Cerebellar cortex (tissue), 1 donor: Measurements from ENCODE around the gene ASCL2.

Source experiments
- DNase-seq: peaks from one replicate; pipeline ENCODE4 v3.0.0-alpha.2; 2015; ENCODE audit warnings: low spot score

The ASCL2 gene

DNA sequence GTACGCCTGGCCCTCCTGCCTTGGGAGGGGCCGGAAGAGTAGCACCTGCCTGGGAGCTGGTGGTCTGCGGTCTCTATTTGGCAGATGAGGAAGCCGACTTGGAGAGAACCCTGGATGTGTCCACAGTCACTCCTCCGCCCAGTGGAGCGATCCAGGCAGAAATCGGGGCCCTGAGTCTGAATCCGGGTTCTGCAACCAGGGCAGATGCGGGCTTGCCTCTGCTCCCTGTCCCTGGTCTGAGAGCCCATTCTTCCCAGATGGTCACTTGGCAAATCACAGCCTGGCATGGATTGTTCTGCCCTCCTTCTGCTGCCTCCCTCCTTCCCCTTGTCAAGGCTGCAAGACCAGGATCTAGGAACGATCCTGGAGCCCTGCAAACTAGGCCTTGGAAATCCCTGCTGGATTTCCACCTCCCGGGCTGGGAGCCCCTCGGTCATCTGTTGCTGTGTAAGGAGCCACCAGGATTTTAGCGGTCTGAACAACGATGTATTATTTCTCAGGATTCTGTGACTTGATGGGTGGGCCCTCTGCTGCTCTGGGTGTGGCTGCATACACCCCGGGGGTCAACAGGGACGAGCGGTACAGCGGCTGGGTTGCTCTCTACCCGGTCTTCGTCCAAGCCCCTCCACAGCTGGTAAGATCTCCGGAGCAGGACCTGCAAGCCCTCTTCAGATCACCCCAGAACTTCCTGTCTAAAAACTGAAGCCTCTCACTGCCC, 2.0 kb upstream of the ASCL2 start:
- peak; percentile 7 for DNase-seq

DNA sequence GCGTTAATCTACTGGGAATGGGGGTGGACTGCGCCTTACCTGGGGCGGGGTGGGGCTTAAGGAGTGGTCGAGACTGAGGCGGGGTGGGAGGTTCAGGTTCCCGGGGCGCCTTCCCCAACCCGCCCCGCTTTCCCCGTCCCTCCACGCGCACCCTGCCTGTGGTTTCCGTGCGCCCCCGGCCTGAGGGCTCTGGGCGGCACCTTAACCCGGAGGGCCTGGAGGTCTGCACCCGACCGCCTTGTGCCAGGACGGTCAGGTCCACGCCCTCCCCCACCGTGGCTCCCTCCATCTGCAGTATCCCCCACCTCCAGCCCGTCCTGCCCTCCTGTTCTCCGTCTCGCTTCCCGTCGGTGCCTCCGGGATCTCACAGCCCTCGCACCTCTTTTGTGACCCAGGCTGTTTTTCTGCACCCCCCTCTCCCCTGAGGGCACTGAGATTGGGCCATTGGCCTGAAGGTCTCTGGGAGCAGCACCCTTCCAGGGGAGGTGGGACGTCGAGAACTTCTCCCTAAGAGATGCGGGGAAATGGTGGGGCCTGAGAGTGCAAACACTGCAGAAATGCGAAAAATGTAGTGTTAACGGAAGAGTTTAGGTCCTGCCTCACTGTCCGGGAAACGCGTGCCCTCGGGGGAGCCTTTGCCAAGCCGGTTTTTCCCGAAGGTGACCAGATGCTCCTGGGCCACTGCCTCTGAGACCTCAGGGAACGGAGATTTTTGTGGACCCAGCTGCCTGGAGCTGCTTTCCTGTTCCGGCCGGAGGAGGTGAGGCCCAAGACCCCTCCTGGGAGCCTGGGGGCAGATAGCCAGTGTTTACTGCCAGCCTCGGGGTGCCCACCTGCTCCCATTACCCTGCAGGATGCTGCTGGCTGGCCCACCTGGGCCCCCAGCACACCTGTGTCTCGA, 1.2 kb upstream of the ASCL2 start:
- no peak for DNase-seq

DNA sequence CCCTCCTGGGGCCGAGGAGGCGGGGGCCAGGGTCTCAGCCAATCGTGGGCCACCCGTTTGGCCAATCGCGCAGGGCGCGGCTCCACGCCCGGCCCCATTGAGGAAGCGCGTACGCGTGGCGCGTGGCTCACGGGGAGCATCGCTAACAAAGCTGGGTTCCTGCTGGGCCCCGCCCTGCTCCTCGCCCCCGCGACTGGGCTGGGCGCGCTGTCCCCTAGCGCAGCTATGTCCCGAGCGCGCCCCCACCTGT, 614 bp upstream of the ASCL2 start:
- DNase-seq = no peak

DNA sequence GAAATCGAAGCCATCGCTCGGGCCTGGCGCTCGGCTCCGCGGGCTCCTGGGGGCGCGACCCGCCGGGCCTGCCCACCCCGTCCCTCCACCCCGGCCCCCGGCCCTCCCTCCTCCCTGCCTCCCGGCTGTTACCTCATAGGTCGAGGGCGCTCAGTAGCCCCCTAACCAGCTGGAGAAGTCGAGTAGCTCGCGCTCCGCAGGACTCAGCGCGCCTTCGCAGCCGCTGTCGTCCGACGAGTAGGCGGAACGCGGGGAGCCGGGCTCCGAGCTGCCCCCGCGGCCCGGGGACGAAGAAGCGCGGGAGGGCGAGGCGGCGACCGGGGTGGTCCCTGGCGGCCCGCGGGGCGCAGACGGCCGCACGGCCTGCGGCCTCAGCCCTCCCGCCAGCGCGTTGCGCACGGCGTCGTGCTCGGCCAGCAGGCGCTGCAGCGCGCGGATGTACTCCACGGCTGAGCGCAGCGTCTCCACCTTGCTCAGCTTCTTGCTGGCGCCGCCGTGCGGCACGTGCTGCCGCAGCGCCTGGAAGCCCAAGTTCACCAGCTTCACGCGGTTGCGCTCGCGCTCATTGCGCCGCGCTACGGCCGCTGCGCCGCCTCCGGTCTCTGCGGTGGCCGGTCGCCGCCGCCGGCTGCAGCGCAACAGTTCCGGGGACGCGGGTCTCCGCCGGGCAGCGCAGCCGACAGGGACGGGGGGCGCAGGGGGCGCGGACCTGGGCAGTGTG, 627 bp downstream of the ASCL2 start:
- peak; percentile 16 for DNase-seq

DNA sequence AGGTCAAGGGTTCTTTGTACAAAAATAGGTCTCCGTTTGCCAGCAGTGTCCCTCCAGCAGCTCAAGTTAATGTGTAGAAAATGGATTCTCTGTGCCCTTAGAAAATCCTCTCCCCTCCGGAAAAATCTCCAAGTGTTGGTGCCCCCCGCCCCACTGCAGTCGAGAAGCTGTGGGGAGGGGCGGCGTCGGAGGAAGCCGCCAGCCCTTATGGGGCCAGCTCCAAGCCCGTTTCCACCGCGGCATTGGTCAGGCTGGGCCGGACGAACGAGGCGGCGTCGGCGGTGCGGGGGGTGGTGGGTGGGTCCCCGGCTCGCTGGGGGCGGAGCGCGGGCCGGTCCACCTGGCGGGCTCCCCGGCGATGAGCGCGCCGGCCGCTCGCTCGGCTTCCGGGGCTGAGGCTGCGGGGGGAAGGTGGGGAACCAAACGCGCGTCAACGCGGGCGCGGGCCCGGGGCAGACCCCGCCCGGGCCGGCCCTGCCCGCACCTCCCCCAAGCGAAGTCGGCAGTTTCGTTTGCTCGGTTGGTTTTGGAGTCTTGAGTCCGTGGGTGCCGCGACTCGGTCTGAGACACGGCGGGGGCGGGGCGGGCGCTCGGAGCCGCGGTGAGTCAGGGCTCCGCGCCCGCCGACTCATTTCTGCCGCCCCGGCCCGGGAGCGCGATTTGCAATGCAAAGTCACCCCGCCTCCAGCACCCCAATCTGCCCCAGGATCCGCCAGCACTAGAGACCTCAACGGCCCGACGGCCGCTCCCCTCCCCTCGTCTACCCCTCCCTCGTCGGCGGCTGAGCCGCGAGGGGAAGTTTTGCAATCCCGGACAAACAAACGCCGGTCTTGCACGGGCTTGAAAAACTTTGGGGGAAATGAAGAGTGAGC, 1.4 kb downstream of the ASCL2 start:
- DNase-seq = no peak

DNA sequence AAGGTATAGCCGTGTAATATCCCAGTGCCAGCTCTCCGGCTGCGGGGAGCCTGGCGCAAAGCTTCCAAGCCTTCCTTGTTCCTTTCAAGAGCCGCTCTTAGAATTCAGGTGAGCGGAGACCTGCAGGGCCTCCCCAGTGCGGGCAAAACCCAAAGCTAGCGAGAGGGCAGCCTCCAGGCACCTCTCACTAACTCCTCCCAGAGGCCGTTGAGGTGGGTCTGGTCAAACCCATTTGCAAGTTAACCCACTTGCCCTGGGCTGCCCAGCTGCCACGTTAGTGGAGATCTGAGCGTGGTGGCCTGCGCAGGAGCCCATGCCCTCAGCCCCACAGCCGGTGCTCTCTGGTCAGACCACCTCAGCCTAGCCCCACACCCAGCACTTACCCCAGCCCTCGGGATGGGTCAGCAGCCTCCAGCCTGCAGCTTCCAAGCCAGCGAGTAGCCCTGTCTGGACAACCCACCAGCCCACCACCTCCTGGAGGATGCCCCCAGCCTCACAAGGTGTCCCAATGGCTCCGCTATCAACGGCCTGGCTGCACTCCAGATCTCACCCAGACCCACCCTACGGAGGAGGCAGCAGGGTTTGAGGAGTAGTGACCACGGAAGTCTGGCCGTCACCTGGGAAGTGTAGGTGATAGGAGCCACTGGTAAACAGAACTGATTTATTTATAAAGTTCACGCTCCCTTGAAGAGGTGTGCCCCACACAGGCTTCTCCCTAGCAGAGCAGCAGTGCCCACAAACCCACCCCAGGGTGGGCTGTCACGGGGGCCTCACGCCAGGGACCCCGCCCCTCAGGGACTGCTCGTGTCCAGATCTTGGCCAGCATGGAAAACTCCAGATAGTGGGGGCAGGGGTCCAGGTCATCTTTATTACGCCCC, 2.3 kb downstream of the ASCL2 start:
- no peak for DNase-seq

DNA sequence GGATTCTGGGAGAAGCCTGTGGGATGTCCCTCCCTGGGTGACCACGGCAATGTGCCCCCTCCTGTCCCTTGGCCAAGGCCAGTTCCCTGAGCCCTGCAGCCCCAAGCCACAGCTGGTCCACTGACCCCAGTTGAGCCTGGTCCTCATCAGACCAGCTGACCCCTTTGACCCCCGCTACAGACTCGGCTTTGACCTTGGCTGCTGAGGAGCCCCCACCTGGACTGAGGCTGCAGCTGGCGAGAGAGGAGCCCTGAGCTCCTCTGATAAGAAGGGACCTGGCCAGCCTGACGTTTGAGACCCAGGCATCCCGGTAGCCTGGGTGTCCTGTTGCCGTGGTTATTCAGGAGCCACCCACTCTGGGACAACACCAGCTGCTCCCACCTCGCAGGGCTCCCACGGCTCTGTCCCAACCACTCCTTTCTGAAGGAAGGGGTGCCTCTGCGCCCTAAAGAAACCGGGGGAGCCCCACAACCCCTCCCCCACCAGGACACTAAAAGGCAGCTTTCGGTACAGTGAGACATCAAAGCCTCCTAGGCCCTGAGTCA, 3.0 kb downstream of the ASCL2 start:
- DNase-seq = no peak

DNA sequence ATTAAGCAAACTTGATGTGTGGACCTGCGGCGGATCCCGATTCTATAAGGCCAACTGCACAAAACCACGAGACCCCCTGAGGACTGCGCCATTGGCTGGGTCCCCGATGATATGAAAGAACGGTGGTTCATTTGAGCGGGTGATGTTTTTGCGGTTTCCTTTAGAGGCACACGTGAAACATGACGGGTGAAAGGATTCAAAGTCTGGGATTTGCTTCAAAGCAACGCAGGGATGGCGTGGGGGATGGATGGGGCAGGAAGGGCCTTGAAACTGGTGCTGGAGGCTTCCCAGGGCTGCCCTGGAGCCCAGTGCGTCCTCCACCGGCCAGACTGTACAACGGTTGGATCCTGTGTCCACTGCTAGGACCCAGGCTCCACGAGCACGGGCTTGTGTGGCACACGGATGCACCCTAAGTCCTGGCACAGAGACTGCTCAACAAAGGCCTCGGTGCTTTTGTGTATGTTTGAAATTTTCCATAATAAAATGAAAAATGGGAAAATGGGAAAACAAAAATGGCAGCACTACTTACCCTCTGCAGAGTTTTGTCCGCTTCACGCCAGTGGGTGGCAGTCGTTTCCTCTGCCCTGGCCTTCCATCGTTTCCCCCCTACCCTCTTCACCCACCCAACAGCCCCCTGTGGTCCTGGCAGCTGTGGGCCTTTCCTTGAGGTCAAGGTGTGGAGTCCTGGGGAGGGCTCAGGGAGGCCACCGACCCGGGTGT, 3.6 kb downstream of the ASCL2 start:
- no peak for DNase-seq

DNA sequence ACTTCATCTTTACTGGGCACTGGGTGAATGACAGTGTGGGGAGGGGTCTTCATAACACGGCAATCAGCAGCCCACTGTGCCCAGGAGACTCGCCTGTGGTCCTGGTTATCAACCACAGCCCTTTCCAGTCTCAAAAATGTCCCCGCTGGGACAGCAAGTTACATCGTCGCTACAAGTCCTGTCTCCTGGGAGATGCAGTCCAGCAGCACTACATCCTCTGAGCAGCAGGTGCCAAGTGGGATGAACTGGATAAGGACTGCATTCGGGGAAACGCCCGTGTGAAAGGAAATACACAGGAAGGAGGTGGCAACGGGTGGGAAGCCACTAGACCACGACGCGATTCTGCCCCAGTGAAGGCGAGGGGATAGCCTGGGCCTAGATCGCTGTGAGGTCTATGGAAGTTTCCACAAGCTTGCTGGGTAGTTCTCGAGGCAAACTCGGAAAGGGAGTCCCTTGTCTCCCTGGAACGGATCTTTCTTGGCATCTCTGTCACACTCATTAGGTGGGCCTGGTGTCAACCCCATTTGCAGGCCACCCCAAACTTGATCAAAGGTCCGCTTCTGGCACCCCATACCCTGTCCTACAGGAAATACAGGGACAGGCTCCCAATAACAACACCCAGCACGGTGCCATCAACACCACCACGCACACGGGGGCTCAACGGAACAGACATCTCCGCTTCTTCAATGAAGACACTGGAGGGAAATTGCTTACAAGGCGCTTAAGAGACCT, 4.4 kb downstream of the ASCL2 start:
- DNase-seq = no peak

DNA sequence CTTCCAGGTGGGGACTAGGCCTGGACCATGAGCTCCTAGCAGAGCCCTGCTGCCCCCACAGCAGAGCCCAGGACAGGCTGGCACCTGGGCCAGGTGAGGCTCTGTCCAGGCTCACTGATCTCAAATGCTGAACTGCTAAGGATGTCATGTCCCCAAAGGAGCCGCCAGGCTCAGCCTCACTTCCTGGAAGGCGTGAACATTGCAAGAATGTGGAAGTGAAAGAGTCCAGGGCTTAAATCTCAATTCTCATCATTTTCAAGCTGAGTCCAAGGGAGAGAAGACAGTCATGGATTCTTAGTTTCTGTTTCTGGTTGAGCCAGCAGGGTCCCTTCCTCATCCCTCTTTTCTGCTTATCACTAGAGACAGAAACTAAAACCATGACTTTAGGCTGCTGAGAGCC, 5.0 kb downstream of the ASCL2 start:
- no peak for DNase-seq

DNA sequence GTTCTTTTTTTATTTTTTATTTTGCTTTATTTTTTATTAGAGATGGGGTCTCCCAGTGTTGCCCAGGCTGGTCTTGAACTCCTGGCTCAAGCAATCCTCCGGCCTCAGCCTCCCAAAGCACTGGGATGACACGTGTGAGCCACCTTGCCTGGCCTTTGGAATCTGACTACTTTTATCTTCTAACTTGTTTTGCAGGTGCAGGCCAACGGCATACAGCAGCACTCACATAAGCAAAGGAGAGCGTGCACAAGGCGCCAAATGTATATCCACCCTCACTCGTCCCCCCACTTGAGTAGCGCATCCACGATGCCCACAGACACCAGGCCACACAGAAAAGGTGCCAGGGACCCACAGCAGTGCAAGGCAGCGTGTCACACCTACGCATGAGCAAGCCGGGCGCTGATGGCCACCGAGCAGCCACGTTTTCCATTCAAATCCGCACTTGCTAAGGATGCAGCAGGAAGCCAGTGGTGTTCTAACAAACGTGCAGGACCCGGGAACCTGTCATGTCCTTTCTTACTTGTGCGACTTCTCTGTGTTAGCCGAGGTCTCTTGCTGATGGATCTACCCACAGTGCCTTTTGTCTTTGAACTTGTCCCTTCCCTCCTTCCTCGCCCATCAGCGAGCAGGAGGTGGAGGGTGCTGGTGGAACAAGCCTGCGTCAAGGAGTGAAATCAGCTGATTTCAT, 5.9 kb downstream of the ASCL2 start:
- DNase-seq = no peak

DNA sequence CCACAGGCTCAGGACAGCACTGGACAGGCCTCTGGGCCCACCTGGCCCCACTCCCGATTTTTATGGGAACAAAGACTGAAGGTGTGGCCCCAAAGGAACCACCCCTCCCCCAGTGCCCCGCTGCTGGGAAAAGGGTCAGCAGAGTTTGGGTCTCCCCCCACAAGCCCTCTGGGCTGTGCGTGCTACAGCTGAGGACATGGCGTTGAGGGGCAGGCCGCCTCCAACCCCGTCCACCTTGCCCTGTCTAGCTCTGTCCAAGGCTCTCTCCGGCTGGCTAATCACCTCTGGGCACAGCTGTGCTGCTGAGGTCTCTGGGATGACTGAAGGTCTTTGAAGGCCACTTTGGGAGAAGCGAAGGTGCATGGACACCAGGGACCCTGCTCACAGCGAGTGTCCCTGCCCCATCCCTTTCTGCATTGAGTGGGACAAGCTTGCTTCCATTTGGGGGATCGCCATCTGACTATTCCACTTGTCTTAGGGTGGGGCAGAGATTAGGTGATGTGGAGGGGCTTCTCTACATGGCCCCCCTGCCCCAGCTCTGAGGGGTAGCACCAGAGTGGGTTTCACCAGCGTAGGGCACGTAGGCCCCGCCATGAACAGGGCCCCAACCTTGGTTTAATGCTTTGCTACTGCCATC, 6.5 kb downstream of the ASCL2 start:
- no peak for DNase-seq

DNA sequence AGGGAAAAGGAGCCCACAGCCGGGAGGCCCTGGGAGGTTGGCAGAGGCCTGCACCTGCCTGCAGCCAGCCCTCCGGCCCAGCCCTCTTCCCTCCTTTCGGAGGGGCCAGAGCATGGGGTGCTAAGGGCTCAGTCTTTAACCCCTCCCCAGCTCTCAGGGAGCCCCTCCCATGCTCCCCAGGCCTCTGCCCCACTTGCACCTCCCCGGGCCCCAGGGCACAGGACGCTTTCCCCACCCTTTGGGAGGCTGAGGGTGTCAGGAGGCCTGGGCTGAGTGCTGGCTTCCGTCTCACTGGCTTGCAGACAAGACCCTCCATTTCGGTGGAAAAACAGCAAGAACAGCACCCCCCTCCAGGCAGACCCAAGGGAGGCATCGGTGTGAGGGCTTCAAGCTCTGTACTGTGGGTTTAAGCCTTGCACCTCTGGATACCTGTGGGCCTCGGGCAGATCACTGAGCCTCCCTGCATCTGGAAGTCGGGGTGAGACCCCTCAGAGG, 7.3 kb downstream of the ASCL2 start:
- no peak for DNase-seq

DNA sequence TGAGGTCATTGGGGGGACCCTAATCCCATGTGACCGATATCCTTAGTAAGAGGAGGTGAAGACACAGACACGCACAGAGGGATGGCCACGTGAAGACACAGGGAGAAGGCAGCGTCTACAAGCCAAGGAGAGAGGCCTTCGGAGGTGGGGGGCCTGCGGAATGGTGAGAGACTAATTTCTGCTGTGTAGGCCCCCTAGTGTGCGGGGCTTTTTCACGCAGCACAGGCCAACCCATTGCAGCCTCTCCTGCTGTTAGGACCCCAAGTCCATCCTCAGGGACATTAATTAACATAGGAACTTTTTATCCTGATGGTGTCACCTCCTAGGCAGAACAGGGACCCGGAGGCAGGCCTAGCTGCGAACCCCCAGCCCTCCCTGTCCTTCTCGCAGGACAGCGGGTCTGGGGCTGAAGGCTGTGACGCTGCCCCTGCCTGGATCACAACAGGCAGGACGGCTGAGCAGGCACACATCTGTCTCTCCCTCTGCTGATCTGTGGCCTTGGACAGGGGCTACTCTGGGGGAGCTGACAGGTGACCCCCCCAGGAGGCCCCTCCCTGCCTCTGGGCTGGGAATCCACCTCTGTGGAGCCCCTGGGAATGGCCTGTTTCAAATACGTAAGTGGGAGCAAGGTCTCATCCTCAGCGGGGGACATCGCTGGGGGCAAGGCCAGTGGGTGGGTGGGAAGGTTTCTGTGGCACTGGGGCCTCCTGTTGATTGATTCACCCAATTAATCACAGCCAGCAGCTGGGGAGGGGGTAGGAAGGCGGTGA, 7.9 kb downstream of the ASCL2 start:
- DNase-seq = no peak

DNA sequence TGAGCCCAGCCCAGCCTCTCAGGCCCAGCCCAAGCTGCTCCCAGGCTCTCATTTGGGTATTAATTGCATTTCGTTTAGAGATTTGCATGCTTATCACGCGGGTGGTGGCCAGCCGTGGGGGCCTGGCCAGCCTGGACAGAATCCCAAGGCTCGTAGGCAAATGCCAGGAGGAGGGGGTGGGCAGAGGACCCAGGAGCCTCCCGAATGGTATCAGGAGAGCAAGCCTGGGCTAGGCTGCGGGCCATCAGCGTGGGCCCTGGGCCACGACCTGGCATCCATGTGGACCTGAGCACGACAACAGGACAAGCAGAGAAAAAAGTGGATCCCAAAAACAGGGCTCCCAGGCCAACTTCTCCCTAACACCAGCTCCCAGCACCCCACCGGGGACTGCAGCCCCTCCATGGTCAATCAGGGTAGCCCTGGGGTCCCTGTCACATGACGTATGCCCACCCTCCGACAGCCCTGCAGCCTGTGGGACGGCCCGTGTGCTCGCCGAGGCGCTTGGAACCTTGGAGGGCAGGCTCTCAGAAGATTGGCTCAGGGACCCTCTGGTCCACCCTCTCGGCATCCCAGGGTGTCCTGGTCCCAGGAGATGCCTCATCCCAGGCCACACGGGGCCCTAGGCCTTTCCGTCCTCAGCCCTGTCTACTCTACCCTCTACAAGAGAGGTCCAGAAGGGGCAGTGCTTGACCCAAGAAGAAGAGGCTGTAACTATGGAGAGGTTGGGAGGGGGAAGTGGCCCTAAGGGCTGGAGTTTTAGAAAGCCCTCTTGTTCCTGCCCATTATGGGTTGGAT, 8.8 kb downstream of the ASCL2 start:
- no peak for DNase-seq
